ENCODE data around the gene RPL36A.

Gene RPL36A

GRCh38 chrX:101393530-101394305 lies 2.9 kb downstream of the RPL36A start:
- no peak for DNase-seq

- no peak for DNase-seq
Observed at GRCh38 chrX:101394372-101394771, 3.6 kb downstream of the RPL36A start.

- DNase-seq = no peak
Observed at GRCh38 chrX:101395789-101396188, 5.0 kb downstream of the RPL36A start.

GRCh38 chrX:101397779-101398178 lies 7.0 kb downstream of the RPL36A start:
- no peak for DNase-seq

GRCh38 chrX:101398694-101399093 lies 7.9 kb downstream of the RPL36A start:
- DNase-seq = no peak

- DNase-seq = no peak
Observed at GRCh38 chrX:101399825-101400224, 9.0 kb downstream of the RPL36A start.

GRCh38 chrX:101407167-101407747 lies 16.4 kb downstream of the RPL36A start:
- DNase-seq = no peak

GRCh38 chrX:101407748-101408531 lies 17.1 kb downstream of the RPL36A start, which contains the start of the genes GLA and HNRNPH2:
GLA (minus strand) TSS chrX:101407925; CDS start chrX:101407903, 22 bp downstream.
HNRNPH2 (plus strand) TSS chrX:101408222; CDS start chrX:101411989, 3,767 bp downstream.
- DNase-seq = peak; percentile 88

GRCh38 chrX:101408532-101408841 lies 17.7 kb downstream of the RPL36A start:
- DNase-seq = no peak

GRCh38 chrX:101409043-101409442 lies 18.2 kb downstream of the RPL36A start:
- DNase-seq = no peak

- DNase-seq = no peak
Observed at GRCh38 chrX:101410461-101410860, 19.6 kb downstream of the RPL36A start.

GRCh38 chrX:101411984-101412383 lies 21.2 kb downstream of the RPL36A start:
- no peak for DNase-seq

GRCh38 chrX:101415180-101416145 lies 24.7 kb downstream of the RPL36A start:
- no peak for DNase-seq

- DNase-seq = no peak
Observed at GRCh38 chrX:101416691-101417090, 25.9 kb downstream of the RPL36A start.

- no peak for DNase-seq
Observed at GRCh38 chrX:101417190-101417589, 26.4 kb downstream of the RPL36A start.

GRCh38 chrX:101417981-101418841 lies 27.4 kb downstream of the RPL36A start:
- DNase-seq = peak; percentile 54

- DNase-seq = no peak
Observed at GRCh38 chrX:101419489-101419888, 28.7 kb downstream of the RPL36A start.

GRCh38 chrX:101427954-101428353 lies 37.1 kb downstream of the RPL36A start:
- DNase-seq = no peak

- no peak for DNase-seq
Observed at GRCh38 chrX:101429934-101430333, 39.1 kb downstream of the RPL36A start.

GRCh38 chrX:101430457-101431078 lies 39.8 kb downstream of the RPL36A start:
- DNase-seq = no peak

- no peak for DNase-seq
Observed at GRCh38 chrX:101442085-101442484, 51.3 kb downstream of the RPL36A start.

All from stimulated activated CD4-positive, alpha-beta T cell treated with anti-CD3 and anti-CD28 coated beads, Interleukin-15, amount 100 ng/mL, for 24 hours (primary cell).